SK-N-SH (cell line): ENCODE results near the gene MIOS. TPM values are rescaled to one million over a fixed set of nuclear protein-coding genes. Genes with fewer than 3 reads are reported as not detected.
"Not testable (repeated sequence)": the region's sequence is repeated elsewhere in the genome, so short reads cannot be mapped to it uniquely, and the experiment has no call there.

ENCODE experiments used
- CTCF ChIA-PET: fragments of 300-600, 350-600 bp; formaldehyde crosslinking; extraction: SDS; loops from one replicate; lab custom pipeline; 2021; lab: Yijun Ruan, JAX
- POLR2A ChIA-PET: fragments of 350-600 bp; sonication (Branson Sonifier 250); formaldehyde crosslinking; extraction: SDS; loops from one replicate; lab custom pipeline; 2020; ENCODE audit warnings: antibody characterized with exemption, inconsistent platforms; lab: Yijun Ruan, JAX
- DNase-seq: peaks from one replicate; pipeline ENCODE4 v3.0.0; 2012
- H2AFZ ChIP-seq: fragments of 200-600 bp; sonication (generic); 2 replicates; pipeline ENCODE4 v1.8.1; 2016; ENCODE audit warnings: antibody characterized with exemption, mild to moderate bottlenecking, low read depth
- H3F3A ChIP-seq: fragments of 200-600 bp; sonication (generic); replicated peaks from 2 replicates; pipeline ENCODE3; 2016; ENCODE audit warnings: antibody characterized with exemption, mild to moderate bottlenecking; ENCODE audit not compliant: insufficient read depth
- H3K27ac ChIP-seq, 2 experiments: fragments of 200-500 bp in 1 of 2; fragments of 200-600 bp in 1 of 2; sonication (Bioruptor generic) in 1 of 2; sonication (generic), shearing (Covaris generic) in 1 of 2; 2 replicates each; pipeline versions ENCODE4 v1.5.1 to v1.6.1; 2014 to 2016; ENCODE audit warnings: low read depth in 2 of 2, inconsistent platforms in 1 of 2, low read length in 1 of 2, mild to moderate bottlenecking in 1 of 2, mixed read lengths in 1 of 2
- H3K27me3 ChIP-seq: fragments of 200-600 bp; sonication (generic), shearing (Covaris generic); 2 replicates; pipeline ENCODE4 v1.6.1; 2016; ENCODE audit warnings: mixed run types; ENCODE audit not compliant: insufficient read depth
- H3K36me3 ChIP-seq, 2 experiments: fragments of 200-500 bp in 1 of 2; fragments of 200-600 bp in 1 of 2; sonication (Bioruptor generic) in 1 of 2; sonication (generic) in 1 of 2; replicated peaks in 1 of 2; 2 replicates each; pipeline versions ENCODE3 to v1.5.1; 2014 to 2016; ENCODE audit warnings: low read length in 1 of 2, mild to moderate bottlenecking in 1 of 2; ENCODE audit not compliant: insufficient read depth in 2 of 2, control insufficient read depth in 1 of 2
- H3K4me1 ChIP-seq, 2 experiments: fragments of 200-500 bp in 1 of 2; fragments of 200-600 bp in 1 of 2; sonication (Bioruptor generic) in 1 of 2; sonication (generic), shearing (Covaris generic) in 1 of 2; 2 replicates each; pipeline versions ENCODE4 v1.5.1 to v1.6.1; 2014 to 2016; ENCODE audit warnings: low read depth in 1 of 2, low read length in 1 of 2, mixed run types in 1 of 2; ENCODE audit not compliant: insufficient read depth in 2 of 2, control insufficient read depth in 1 of 2
- H3K4me2 ChIP-seq: fragments of 200-600 bp; sonication (generic), shearing (Covaris generic); 2 replicates; pipeline ENCODE4 v1.6.1; 2017; ENCODE audit warnings: mixed run types
- H3K4me3 ChIP-seq, 2 experiments: fragments of 200-500 bp in 1 of 2; fragments of 200-600 bp in 1 of 2; sonication (Bioruptor generic) in 1 of 2; sonication (generic), shearing (Covaris generic) in 1 of 2; 2 replicates each; pipeline versions ENCODE4 v1.5.1 to v1.8.1; 2014 to 2016; ENCODE audit warnings: low read depth in 2 of 2, inconsistent platforms in 1 of 2, low read length in 1 of 2, mild to moderate bottlenecking in 1 of 2, mixed read lengths in 1 of 2, moderate library complexity in 1 of 2
- H3K79me2 ChIP-seq: fragments of 200-600 bp; sonication (generic); 2 replicates; pipeline ENCODE4 v1.8.1; 2017; ENCODE audit warnings: mild to moderate bottlenecking; ENCODE audit not compliant: insufficient read depth
- H3K9ac ChIP-seq: fragments of 200-600 bp; sonication (generic); 2 replicates; pipeline ENCODE4 v1.6.1; 2017; ENCODE audit warnings: mixed run types
- H3K9me2 ChIP-seq: fragments of 200-600 bp; sonication (generic); 2 replicates; pipeline ENCODE4 v1.6.1; 2017; ENCODE audit warnings: mixed run types
- H3K9me3 ChIP-seq: fragments of 200-600 bp; sonication (generic); 2 replicates; pipeline ENCODE4 v1.6.1; 2017; ENCODE audit warnings: mixed run types, mild to moderate bottlenecking, moderate library complexity
- H4K20me1 ChIP-seq: fragments of 200-600 bp; sonication (generic); 2 replicates; pipeline ENCODE4 v1.6.1; 2017; ENCODE audit warnings: mild to moderate bottlenecking, mixed run types; ENCODE audit not compliant: insufficient read depth
- GABPA ChIP-seq: IDR thresholded peaks from 2 replicates; pipeline ENCODE4 v1.4.0; 2012; ENCODE audit warnings: low read depth, mild to moderate bottlenecking
- JUND ChIP-seq: IDR thresholded peaks from 2 replicates; pipeline ENCODE4 v1.4.0; 2012
- MEF2A ChIP-seq: IDR thresholded peaks from 2 replicates; pipeline ENCODE4 v1.4.0; 2012; ENCODE audit warnings: low read depth, borderline replicate concordance
- NRF1 ChIP-seq: IDR thresholded peaks from 2 replicates; pipeline ENCODE4 v1.6.1; 2012; ENCODE audit warnings: low read depth, mild to moderate bottlenecking, low read length
- POLR2AphosphoS5 ChIP-seq: IDR thresholded peaks from 2 replicates; pipeline ENCODE4 v1.6.1; 2012; ENCODE audit warnings: low read depth, low read length
- RAD21 ChIP-seq: IDR thresholded peaks from 2 replicates; pipeline ENCODE4 v1.6.1; 2012; ENCODE audit warnings: mild to moderate bottlenecking, low read length
- SMC3 ChIP-seq: IDR thresholded peaks from 2 replicates; pipeline ENCODE4 v1.6.1; 2012; ENCODE audit warnings: low read depth, low read length, improper control_type of control experiment
- ZBTB33 ChIP-seq: IDR thresholded peaks from 2 replicates; pipeline ENCODE4 v1.4.0; 2012; ENCODE audit warnings: low read depth, borderline replicate concordance
- WGBS: methylation state at CpG from one replicate; pipeline ENCODE4 v1.1.6; 2017; ENCODE audit warnings: low lambda C conversion rate; 5-methylcytosine and 5-hydroxymethylcytosine counted together
- polyA plus RNA-seq, 3 experiments: library from polyadenylated mRNA; depleted of rRNA; stranded (reverse); fragments of >200 nt; gene quantifications; 2 replicates each; pipeline ENCODE4 v1.2.3, GENCODE V29; 2012
- TF ChIP-seq, protein P1 (sequence below): fragments of 150-350 bp; IDR thresholded peaks from 2 replicates; pipeline ENCODE4 v1.6.1; 2017; ENCODE audit warnings: antibody characterized with exemption, low read length, low read depth, borderline replicate concordance
- TF ChIP-seq, protein P2 (sequence below): IDR thresholded peaks from 2 replicates; pipeline ENCODE4 v1.4.0; 2012; ENCODE audit warnings: low read depth, borderline replicate concordance
- TF ChIP-seq, protein P3 (sequence below): fragments of 150-350 bp; IDR thresholded peaks from 2 replicates; pipeline ENCODE4 v1.6.1; 2016; ENCODE audit warnings: mild to moderate bottlenecking, low read depth, low read length
- TF ChIP-seq, protein P4 (sequence below): IDR thresholded peaks from 2 replicates; pipeline ENCODE4 v1.6.1; 2012; ENCODE audit warnings: mild to moderate bottlenecking, low read depth, low read length, moderate library complexity

The MIOS gene
- polyA plus RNA-seq, 1 of the 3 experiments (the other 2 are of a cell fraction): 16.4 TPM

DNA sequence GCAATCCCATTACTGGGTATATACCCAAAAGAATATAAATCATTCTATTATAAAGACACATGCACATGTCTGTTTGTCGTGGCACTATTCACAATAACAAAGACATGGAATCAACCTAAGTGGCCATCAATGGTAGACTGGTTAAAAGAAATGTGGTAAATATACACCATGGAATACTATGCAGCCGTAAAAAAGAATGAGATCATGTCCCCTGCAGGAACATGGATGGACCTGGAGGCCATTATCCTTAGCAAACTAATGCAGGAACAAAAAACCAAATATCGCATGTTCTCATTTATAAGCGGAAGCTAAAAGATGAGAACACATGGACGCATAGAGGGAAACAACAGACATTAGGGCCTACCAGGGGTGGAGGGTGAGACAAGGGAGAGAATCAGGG is 5.1 kb upstream of the MIOS start:
- H3K9ac ChIP-seq, POLR2A ChIA-PET, H3K9me2 ChIP-seq, H3K36me3 ChIP-seq, H3K4me3 ChIP-seq, H3K9me3 ChIP-seq, H3K79me2 ChIP-seq, H3K4me2 ChIP-seq, H3K27me3 ChIP-seq, H3K4me1 ChIP-seq, H4K20me1 ChIP-seq, DNase-seq, H3K27ac ChIP-seq, H2AFZ ChIP-seq: not testable (repeated sequence)
- CTCF ChIA-PET: interaction anchor here (0.8 kb wide), 1 partner anchor 459 kb away, joined by 5 read pairs; no protein-coding TSS in a partner anchor
- H3F3A ChIP-seq: peaks cover 20% of the 10 kb centered on the region
- WGBS: 81% methylated on average over 5 of the region's 5 CpGs

DNA sequence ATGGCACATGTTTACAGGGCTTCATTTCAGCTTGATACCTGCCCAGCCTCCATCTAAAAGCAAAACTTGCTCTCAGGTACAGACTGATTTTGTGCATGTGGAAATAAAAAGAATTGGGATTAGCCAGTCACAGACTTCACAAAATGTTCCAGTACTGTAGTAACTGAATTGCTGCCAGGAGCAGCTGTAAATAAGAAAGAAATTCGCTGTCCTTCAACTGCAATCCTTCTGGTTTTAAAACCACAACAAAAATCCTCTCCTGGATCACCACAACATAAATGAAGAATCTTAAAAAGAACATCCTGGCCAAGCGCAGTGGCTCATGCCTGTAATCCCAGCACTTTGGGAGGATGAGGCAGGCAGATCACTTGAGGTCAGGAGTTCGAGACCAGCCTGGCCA is 3.9 kb upstream of the MIOS start:
- ChIA-PET CTCF (interaction anchor here (0.7 to 1.9 kb wide), 3 partner anchors 34 to 1569 kb away, joined by 3 to 6 read pairs (median 4); no protein-coding TSS in a partner anchor), POLR2A (no interaction called here)
- DNase-seq: no peak
- H3K27me3 ChIP-seq: no peaks in the 10 kb centered on the region
- H3K27ac ChIP-seq: no peak overlapping the region
- no peaks in the 10 kb centered on the region for H3K9me2 ChIP-seq
- H3K79me2 ChIP-seq: peaks cover 5% of the 10 kb centered on the region
- TF ChIP-seq, protein P1, sequence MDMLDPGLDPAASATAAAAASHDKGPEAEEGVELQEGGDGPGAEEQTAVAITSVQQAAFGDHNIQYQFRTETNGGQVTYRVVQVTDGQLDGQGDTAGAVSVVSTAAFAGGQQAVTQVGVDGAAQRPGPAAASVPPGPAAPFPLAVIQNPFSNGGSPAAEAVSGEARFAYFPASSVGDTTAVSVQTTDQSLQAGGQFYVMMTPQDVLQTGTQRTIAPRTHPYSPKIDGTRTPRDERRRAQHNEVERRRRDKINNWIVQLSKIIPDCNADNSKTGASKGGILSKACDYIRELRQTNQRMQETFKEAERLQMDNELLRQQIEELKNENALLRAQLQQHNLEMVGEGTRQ: no peak
- TF ChIP-seq ZBTB33: no peak
- no peak for TF ChIP-seq JUND
- TF ChIP-seq MEF2A: no peak
- no peak for TF ChIP-seq SMC3
- H3K4me1 ChIP-seq: peaks cover under 1 to 4% of the 10 kb centered on the region in 2 experiments; a peak in 3 of 4 replicates
- H3K36me3 ChIP-seq: peaks cover 0 to 4% of the 10 kb centered on the region in 2 experiments
- H3F3A ChIP-seq: peaks cover 22% of the 10 kb centered on the region
- no peak overlapping the region for H2AFZ ChIP-seq
- no peak overlapping the region for H3K9ac ChIP-seq
- H3K4me2 ChIP-seq: no peak overlapping the region
- no peak overlapping the region for H3K4me3 ChIP-seq
- WGBS: 81% methylated on average over 3 of the region's 3 CpGs
- peaks cover 7% of the 10 kb centered on the region; the same call in 1 of the 2 replicates for H3K9me3 ChIP-seq
- no peaks in the 10 kb centered on the region for H4K20me1 ChIP-seq

- ChIA-PET POLR2A (no interaction called here), CTCF (interaction anchor here (0.7 to 1.9 kb wide), 5 partner anchors 13 to 1568 kb away, joined by 3 to 6 read pairs (median 4); no protein-coding TSS in a partner anchor)
Observed at GRCh38 chr7:7563269-7563668, 3.4 kb upstream of the MIOS start.

More at GRCh38 chr7:7563269-7563668, 3.4 kb upstream of the MIOS start:
- peaks cover 7% of the 10 kb centered on the region; the same call in 1 of the 2 replicates for H3K9me3 ChIP-seq
- H3K9me2 ChIP-seq: no peaks in the 10 kb centered on the region
- H3K9ac ChIP-seq: no peak overlapping the region
- H4K20me1 ChIP-seq: no peaks in the 10 kb centered on the region
- no peak overlapping the region for H3K4me3 ChIP-seq
- peaks cover 10% of the 10 kb centered on the region for H3K79me2 ChIP-seq
- no peak overlapping the region for H2AFZ ChIP-seq
- WGBS: 90% methylated on average over 5 of the region's 5 CpGs
- H3K4me1 ChIP-seq: peaks cover 4 to 6% of the 10 kb centered on the region in 2 experiments; a peak in 3 of 4 replicates
- peaks cover under 1 to 4% of the 10 kb centered on the region in 2 experiments for H3K36me3 ChIP-seq
- H3K27ac ChIP-seq: no peak overlapping the region
- DNase-seq: no peak
- TF ChIP-seq GABPA: no peak
- TF ChIP-seq, protein P2, sequence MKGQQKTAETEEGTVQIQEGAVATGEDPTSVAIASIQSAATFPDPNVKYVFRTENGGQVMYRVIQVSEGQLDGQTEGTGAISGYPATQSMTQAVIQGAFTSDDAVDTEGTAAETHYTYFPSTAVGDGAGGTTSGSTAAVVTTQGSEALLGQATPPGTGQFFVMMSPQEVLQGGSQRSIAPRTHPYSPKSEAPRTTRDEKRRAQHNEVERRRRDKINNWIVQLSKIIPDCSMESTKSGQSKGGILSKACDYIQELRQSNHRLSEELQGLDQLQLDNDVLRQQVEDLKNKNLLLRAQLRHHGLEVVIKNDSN: no peak
- TF ChIP-seq POLR2AphosphoS5: no peak
- TF ChIP-seq RAD21: no peak
- TF ChIP-seq, protein P3, sequence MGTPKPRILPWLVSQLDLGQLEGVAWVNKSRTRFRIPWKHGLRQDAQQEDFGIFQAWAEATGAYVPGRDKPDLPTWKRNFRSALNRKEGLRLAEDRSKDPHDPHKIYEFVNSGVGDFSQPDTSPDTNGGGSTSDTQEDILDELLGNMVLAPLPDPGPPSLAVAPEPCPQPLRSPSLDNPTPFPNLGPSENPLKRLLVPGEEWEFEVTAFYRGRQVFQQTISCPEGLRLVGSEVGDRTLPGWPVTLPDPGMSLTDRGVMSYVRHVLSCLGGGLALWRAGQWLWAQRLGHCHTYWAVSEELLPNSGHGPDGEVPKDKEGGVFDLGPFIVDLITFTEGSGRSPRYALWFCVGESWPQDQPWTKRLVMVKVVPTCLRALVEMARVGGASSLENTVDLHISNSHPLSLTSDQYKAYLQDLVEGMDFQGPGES: no peak
- TF ChIP-seq, protein P4, sequence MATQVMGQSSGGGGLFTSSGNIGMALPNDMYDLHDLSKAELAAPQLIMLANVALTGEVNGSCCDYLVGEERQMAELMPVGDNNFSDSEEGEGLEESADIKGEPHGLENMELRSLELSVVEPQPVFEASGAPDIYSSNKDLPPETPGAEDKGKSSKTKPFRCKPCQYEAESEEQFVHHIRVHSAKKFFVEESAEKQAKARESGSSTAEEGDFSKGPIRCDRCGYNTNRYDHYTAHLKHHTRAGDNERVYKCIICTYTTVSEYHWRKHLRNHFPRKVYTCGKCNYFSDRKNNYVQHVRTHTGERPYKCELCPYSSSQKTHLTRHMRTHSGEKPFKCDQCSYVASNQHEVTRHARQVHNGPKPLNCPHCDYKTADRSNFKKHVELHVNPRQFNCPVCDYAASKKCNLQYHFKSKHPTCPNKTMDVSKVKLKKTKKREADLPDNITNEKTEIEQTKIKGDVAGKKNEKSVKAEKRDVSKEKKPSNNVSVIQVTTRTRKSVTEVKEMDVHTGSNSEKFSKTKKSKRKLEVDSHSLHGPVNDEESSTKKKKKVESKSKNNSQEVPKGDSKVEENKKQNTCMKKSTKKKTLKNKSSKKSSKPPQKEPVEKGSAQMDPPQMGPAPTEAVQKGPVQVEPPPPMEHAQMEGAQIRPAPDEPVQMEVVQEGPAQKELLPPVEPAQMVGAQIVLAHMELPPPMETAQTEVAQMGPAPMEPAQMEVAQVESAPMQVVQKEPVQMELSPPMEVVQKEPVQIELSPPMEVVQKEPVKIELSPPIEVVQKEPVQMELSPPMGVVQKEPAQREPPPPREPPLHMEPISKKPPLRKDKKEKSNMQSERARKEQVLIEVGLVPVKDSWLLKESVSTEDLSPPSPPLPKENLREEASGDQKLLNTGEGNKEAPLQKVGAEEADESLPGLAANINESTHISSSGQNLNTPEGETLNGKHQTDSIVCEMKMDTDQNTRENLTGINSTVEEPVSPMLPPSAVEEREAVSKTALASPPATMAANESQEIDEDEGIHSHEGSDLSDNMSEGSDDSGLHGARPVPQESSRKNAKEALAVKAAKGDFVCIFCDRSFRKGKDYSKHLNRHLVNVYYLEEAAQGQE: no peak
- no peak for TF ChIP-seq NRF1
- TF ChIP-seq, all 33 proteins: peak for 0
- Histone ChIP-seq H3F3A (peaks cover 22% of the 10 kb centered on the region), H3K4me2 (no peak overlapping the region), H3K27me3 (no peaks in the 10 kb centered on the region)
